HG03520 (cell line): ENCODE measurements around the gene SGPP1.
"Not testable (repeated sequence)": the region's sequence is repeated elsewhere in the genome, so short reads cannot be mapped to it uniquely, and the experiment has no call there.

Experiments
- ATAC-seq: cut with Tn5 transposase; IDR thresholded peaks from one replicate; pipeline ENCODE4 v1.9.1; 2021; ENCODE audit warnings: mild to moderate bottlenecking, moderate library complexity; ENCODE audit not compliant: unreplicated experiment

Gene SGPP1

DNA sequence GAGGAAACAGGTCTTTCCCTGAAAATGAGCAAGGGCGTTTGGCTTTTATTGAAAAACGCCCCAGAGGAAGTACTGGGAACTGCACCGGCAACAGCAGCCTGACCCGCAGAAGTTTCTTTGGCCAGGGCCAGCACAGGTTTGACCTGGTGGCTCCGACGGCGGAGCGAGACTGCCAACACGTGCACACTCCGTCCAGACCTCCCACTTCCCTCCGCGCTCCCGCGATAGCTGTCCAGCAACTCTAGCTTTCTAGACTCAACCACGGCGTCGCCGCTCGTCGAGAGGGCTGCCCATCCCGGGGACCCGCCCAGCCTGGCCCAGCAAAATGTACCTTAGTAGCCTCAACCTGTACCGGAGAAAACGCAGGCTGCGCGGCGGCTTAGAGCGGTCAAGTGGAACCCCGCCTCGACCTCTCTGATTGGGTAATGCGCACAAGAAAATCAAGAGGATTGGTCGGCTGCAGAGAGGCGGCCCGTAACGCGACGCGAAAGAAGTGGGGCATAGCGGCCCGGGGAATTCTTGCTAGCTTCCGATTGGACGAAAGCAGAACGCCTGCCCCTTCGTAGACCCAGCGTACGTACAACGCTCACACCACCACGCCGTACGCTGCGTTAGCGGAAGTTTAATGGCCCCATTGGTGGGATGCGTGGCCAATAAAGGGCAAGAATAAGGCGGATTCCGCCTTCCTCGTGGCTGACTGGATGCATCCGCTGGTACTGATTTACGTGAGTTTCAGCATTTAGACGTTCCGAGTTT lies 86.2 kb downstream of the SGPP1 start, which contains the start of gene WDR89:
WDR89 (minus strand) TSS at position 399 of the 756 bp plus-strand sequence. CDS start 41,929 bp downstream, outside the sequence.
- peak; percentile 83 for ATAC-seq

- no peak for ATAC-seq
Measured at GRCh38 chr14:63638493-63638892, 89.4 kb downstream of the SGPP1 start.

- ATAC-seq: not testable (repeated sequence)
Measured at GRCh38 chr14:63636094-63636635, 91.7 kb downstream of the SGPP1 start.
